IPS-18a (cell line): Measurements from ENCODE around the gene MAP3K15.

ENCODE experiments used
- H3K27ac ChIP-seq: one replicate; pipeline ENCODE4 v1.5.1; 2013; ENCODE audit warnings: low read length
- H3K27me3 ChIP-seq: one replicate; pipeline ENCODE4 v1.6.1; 2013; ENCODE audit warnings: mild to moderate bottlenecking, low read length; ENCODE audit not compliant: control insufficient read depth, insufficient read depth
- H3K36me3 ChIP-seq: one replicate; pipeline ENCODE4 v1.6.1; 2013; ENCODE audit warnings: low read depth, low read length; ENCODE audit not compliant: control insufficient read depth
- H3K4me1 ChIP-seq: one replicate; pipeline ENCODE4 v1.6.1; 2013; ENCODE audit warnings: low read depth, low read length; ENCODE audit not compliant: control insufficient read depth
- H3K4me3 ChIP-seq: one replicate; pipeline ENCODE4 v1.5.1; 2013; ENCODE audit warnings: low read length
- H3K9ac ChIP-seq: one replicate; pipeline ENCODE4 v1.6.1; 2013; ENCODE audit warnings: mild to moderate bottlenecking, low read length, moderate library complexity
- H3K9me3 ChIP-seq: one replicate; pipeline ENCODE4 v1.6.1; 2013; ENCODE audit warnings: low read depth, low read length; ENCODE audit not compliant: control insufficient read depth

MAP3K15 gene

GRCh38 chrX:19343085-19343534 is 172.2 kb downstream of the MAP3K15 start:
- H3K4me3 ChIP-seq, result peak overlapping the region; percentile 58
- no peaks in the 10 kb centered on the region for H3K27me3 ChIP-seq
- H3K27ac ChIP-seq, result no peak overlapping the region
- peaks cover 11% of the 10 kb centered on the region for H3K9me3 ChIP-seq
- no peaks in the 10 kb centered on the region for H3K36me3 ChIP-seq
- no peaks in the 10 kb centered on the region for H3K4me1 ChIP-seq
- H3K9ac ChIP-seq, result no peak overlapping the region

GRCh38 chrX:19342331-19342906 is 172.9 kb downstream of the MAP3K15 start:
- no peaks in the 10 kb centered on the region for H3K27me3 ChIP-seq
- H3K9me3 ChIP-seq, result peaks cover 7% of the 10 kb centered on the region
- no peak overlapping the region for H3K27ac ChIP-seq
- no peak overlapping the region for H3K9ac ChIP-seq
- H3K4me3 ChIP-seq, result no peak overlapping the region
- H3K4me1 ChIP-seq, result no peaks in the 10 kb centered on the region
- no peaks in the 10 kb centered on the region for H3K36me3 ChIP-seq

DNA sequence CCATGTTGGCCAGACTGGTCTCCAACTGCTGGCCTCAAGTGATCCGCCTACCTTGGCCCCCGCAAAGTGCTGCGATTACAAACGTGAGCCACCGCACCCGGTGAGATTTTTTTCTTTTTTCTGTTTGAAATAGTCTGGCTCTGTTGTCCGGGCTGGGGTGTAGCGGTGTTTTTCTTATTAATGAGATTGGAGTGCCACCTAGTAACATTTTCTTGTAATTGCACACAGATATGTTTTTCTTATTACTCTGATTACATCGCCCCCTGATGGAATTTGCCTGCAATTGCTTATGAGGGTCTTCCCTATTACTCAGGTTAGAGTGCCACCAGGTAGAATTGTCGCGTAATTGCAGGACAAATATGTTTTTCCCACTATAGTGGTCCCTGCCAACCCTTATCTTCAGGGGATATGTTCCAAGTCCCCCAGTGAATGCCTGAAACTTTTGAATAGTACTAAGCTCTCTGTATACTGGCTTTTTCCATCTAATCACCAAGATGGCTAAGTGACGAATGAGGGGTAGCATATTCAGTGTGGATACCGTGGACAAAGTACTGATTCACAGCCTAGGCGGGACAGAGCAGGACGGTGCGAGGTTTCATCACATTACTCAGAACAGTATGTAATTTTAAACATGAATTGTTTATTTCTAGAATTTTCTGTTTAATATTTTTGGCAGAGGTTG is 180.2 kb downstream of the MAP3K15 start:
- Histone ChIP-seq H3K27me3 (no peaks in the 10 kb centered on the region), H3K9me3 (peaks cover 26% of the 10 kb centered on the region), H3K36me3 (no peaks in the 10 kb centered on the region), H3K9ac (no peak overlapping the region), H3K4me3 (no peak overlapping the region), H3K4me1 (no peaks in the 10 kb centered on the region), H3K27ac (no peak overlapping the region)

DNA sequence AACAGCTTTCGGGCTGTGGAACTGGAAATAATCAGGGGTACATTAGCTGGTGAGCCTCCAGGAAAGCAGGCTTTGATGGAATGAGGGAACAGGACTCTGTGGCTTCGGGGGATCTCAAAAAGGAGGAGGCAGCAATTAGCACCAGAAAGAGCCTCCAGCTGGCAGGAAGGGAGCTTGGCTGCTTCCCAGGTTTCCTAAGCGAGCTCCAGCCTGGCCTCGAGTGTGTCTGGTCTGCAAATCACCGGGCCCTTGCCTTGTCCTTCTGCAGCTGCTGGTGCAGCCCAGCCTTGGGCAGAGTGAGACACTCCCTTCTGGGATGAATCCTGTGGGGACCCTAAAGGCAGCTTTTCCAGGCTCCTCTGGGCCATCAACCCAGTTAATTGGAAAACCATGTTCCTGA is 182.3 kb downstream of the MAP3K15 start:
- Histone ChIP-seq H3K9ac (no peak overlapping the region), H3K36me3 (no peaks in the 10 kb centered on the region), H3K27ac (no peak overlapping the region), H3K4me1 (no peaks in the 10 kb centered on the region), H3K4me3 (no peak overlapping the region), H3K27me3 (no peaks in the 10 kb centered on the region), H3K9me3 (peaks cover 31% of the 10 kb centered on the region)

- Histone ChIP-seq H3K4me1 (no peaks in the 10 kb centered on the region), H3K9me3 (peaks cover 26% of the 10 kb centered on the region), H3K36me3 (no peaks in the 10 kb centered on the region), H3K27me3 (no peaks in the 10 kb centered on the region), H3K4me3 (no peak overlapping the region), H3K27ac (no peak overlapping the region), H3K9ac (no peak overlapping the region)
These were observed 183.5 kb downstream of the MAP3K15 start for GRCh38 chrX:19331831-19332230.

DNA sequence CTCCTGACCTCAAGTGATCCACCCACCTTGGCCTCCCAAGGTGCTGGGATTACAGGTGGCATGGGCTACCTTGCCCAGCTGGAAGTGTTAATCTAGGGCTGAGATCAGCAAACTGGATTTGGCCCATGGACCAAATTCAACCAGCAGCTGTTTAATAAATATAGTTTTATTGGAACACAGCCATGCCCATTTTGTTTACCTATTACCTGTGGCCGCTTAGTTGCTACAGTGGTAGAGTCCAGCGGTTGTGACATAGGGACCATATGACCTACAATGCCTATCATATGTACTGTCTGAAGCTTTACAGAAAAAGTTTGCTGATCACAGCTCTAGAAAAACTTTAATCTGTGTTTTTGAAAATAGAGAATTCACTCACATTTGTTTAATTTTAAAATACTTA is 188.7 kb downstream of the MAP3K15 start:
- Histone ChIP-seq H3K36me3 (no peaks in the 10 kb centered on the region), H3K27me3 (no peaks in the 10 kb centered on the region), H3K9me3 (peaks cover 12% of the 10 kb centered on the region), H3K9ac (no peak overlapping the region), H3K4me3 (no peak overlapping the region), H3K27ac (no peak overlapping the region), H3K4me1 (no peaks in the 10 kb centered on the region)
